ENCODE measurements around the gene SYNGR1. TPM values are rescaled to one million over a fixed set of nuclear protein-coding genes. Genes with fewer than 3 reads are reported as not detected.
"Not testable (repeated sequence)": the region's sequence is repeated elsewhere in the genome, so short reads cannot be mapped to it uniquely, and the experiment has no call there.

Gene SYNGR1
- total and polyA plus RNA-seq, 2 donors (not counting 1 experiment from before 2014, with no cell fraction given) = 9.4 to 31.9 TPM

- Histone ChIP-seq H3K9me3 (ENCODE audit: control extremely low read depth in 1 of 3, control insufficient read depth in 2 of 3, insufficient read depth in 1 of 3, low read length in 2 of 3) (no peaks in the 10 kb centered on the region), H4K20me1 (ENCODE audit: control insufficient read depth, insufficient read depth, low read length, poor library complexity, severe bottlenecking) (no peaks in the 10 kb centered on the region), H2AFZ (ENCODE audit: insufficient read depth, low read depth, low read length, poor library complexity, severe bottlenecking) (no peak overlapping the region), H3K4me3 (ENCODE audit: control extremely low read depth in 1 of 5, extremely low read depth in 1 of 5, insufficient read depth in 1 of 5, low read depth in 2 of 5, low read length in 4 of 5) (no peak overlapping the region), H3K79me2 (ENCODE audit: control insufficient read depth, insufficient read depth, low read length) (no peaks in the 10 kb centered on the region), H3K27ac (ENCODE audit: low read length in 2 of 2) (no peak overlapping the region), H3K36me3 (replicated peaks in 1 of 2; ENCODE audit: control extremely low read depth in 1 of 2, control insufficient read depth in 1 of 2, extremely low read depth in 1 of 2, insufficient read depth in 2 of 2, low read length in 1 of 2) (no peaks in the 10 kb centered on the region), H3K4me1 (ENCODE audit: control insufficient read depth in 2 of 2, insufficient read depth in 2 of 2, low read length in 2 of 2) (peaks cover 0 to 2% of the 10 kb centered on the region in 2 donors), H3K9ac (ENCODE audit: low read length) (no peak overlapping the region), H3K27me3 (replicated peaks in 1 of 4; ENCODE audit: control extremely low read depth in 1 of 4, control insufficient read depth in 3 of 4, insufficient read depth in 4 of 4, low read length in 3 of 4) (no peaks in the 10 kb centered on the region), H3K4me2 (replicated peaks; ENCODE audit: low read depth, low read length, poor library complexity, severe bottlenecking) (no peak overlapping the region)
- DNase-seq (no peak), ATAC-seq (ENCODE audit: low read depth) (no peak)
- no peak for TF ChIP-seq EZH2 (IDR thresholded peaks at IDR 0.05; ENCODE audit: borderline replicate concordance, insufficient read depth, low read depth, low read length, poor library complexity, severe bottlenecking)
- TF ChIP-seq, protein P1, sequence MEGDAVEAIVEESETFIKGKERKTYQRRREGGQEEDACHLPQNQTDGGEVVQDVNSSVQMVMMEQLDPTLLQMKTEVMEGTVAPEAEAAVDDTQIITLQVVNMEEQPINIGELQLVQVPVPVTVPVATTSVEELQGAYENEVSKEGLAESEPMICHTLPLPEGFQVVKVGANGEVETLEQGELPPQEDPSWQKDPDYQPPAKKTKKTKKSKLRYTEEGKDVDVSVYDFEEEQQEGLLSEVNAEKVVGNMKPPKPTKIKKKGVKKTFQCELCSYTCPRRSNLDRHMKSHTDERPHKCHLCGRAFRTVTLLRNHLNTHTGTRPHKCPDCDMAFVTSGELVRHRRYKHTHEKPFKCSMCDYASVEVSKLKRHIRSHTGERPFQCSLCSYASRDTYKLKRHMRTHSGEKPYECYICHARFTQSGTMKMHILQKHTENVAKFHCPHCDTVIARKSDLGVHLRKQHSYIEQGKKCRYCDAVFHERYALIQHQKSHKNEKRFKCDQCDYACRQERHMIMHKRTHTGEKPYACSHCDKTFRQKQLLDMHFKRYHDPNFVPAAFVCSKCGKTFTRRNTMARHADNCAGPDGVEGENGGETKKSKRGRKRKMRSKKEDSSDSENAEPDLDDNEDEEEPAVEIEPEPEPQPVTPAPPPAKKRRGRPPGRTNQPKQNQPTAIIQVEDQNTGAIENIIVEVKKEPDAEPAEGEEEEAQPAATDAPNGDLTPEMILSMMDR (IDR thresholded peaks at IDR 0.05) = no peak
- intact Hi-C loops (cut with micrococcal nuclease) = no loop called here
- ChIA-PET POLR2A (no interaction called here), CTCF (no interaction called here)
- 93% methylated on average over 2 of the region's 2 CpGs for WGBS (ENCODE audit: insufficient coverage)
- Mint-ChIP-seq H3K27me3 (no peaks in the 10 kb centered on the region), H3K9me3 (ENCODE audit: insufficient read depth) (no peaks in the 10 kb centered on the region), H3K4me1 (peaks cover 3% of the 10 kb centered on the region), H3K4me3 (no peak overlapping the region), H3K27ac (no peak overlapping the region)
These were observed 24.3 kb upstream of the SYNGR1 start for GRCh38 chr22:39325392-39325932.

DNA sequence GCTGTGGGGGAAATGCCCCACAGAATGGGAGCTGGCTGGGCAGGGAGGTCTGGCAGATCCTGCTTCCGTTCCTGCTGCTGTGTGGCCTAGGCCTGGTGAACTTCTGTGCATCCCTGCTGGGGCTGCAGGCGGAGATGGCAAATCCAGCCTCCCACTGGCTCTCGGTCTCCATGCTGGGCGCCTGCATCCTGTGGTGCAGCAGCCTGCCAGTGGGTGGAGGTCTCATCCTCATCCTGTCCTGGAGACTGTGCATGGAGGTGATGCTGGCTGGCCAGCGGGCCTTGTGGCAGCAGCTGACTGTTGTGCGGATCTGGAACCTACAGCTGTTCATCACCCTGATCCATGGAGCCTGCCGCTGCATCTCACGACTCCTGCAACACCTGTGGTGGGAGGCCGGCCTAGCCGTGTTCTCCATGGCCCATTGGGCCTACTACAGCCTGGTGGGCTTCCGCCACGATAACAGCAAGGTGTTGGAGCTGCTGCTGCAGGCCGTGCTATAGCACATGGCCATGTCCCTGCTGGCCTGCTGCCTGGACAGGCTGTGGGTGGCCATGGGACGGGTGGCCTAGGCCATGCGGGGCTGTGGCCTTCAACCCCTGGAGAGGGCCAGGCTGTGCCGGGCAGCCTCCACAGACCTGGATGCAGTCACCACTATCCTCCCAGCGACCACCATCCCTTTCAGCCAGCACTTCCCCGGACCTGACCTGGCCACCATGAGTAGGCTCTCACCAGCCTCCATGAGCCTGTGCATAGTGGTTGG, 21.6 kb upstream of the SYNGR1 start:
- DNase-seq (peak; percentile 7), ATAC-seq (ENCODE audit: low read depth) (no peak)
- no peaks in the 10 kb centered on the region for H3K27me3 ChIP-seq (replicated peaks in 1 of 4; ENCODE audit: control extremely low read depth in 1 of 4, control insufficient read depth in 3 of 4, insufficient read depth in 4 of 4, low read length in 3 of 4)
- ChIA-PET CTCF (interaction anchor here (1.2 kb wide), 1 partner anchor 16 kb away, joined by 4 read pairs; no protein-coding TSS in a partner anchor), POLR2A (no interaction called here)
- 93% methylated on average over 15 of the region's 18 CpGs for WGBS (ENCODE audit: insufficient coverage)
- H3K9ac ChIP-seq (ENCODE audit: low read length) = no peak overlapping the region
- H3K79me2 ChIP-seq (ENCODE audit: control insufficient read depth, insufficient read depth, low read length) = no peaks in the 10 kb centered on the region
- no peak overlapping the region for H3K4me3 Mint-ChIP-seq
- no peaks in the 10 kb centered on the region for H3K9me3 Mint-ChIP-seq (ENCODE audit: insufficient read depth)
- no peak overlapping the region for H3K27ac ChIP-seq (ENCODE audit: low read length in 2 of 2)
- no peaks in the 10 kb centered on the region for H3K4me1 ChIP-seq (ENCODE audit: control insufficient read depth in 2 of 2, insufficient read depth in 2 of 2, low read length in 2 of 2)
- H4K20me1 ChIP-seq (ENCODE audit: control insufficient read depth, insufficient read depth, low read length, poor library complexity, severe bottlenecking) = no peaks in the 10 kb centered on the region
- no peaks in the 10 kb centered on the region for H3K36me3 ChIP-seq (replicated peaks in 1 of 2; ENCODE audit: control extremely low read depth in 1 of 2, control insufficient read depth in 1 of 2, extremely low read depth in 1 of 2, insufficient read depth in 2 of 2, low read length in 1 of 2)
- intact Hi-C loops (cut with micrococcal nuclease) = no loop called here
- H3K9me3 ChIP-seq (ENCODE audit: control extremely low read depth in 1 of 3, control insufficient read depth in 2 of 3, insufficient read depth in 1 of 3, low read length in 2 of 3) = no peaks in the 10 kb centered on the region
- no peaks in the 10 kb centered on the region for H3K27me3 Mint-ChIP-seq
- H3K4me2 ChIP-seq (replicated peaks; ENCODE audit: low read depth, low read length, poor library complexity, severe bottlenecking) = no peak overlapping the region
- no peak for TF ChIP-seq EZH2 (IDR thresholded peaks at IDR 0.05; ENCODE audit: borderline replicate concordance, insufficient read depth, low read depth, low read length, poor library complexity, severe bottlenecking)
- TF ChIP-seq, protein P1 (IDR thresholded peaks at IDR 0.05) = no peak
- no peak overlapping the region for H3K4me3 ChIP-seq (ENCODE audit: control extremely low read depth in 1 of 5, extremely low read depth in 1 of 5, insufficient read depth in 1 of 5, low read depth in 2 of 5, low read length in 4 of 5)
- H3K27ac Mint-ChIP-seq = no peak overlapping the region
- H3K4me1 Mint-ChIP-seq = no peaks in the 10 kb centered on the region
- no peak overlapping the region for H2AFZ ChIP-seq (ENCODE audit: insufficient read depth, low read depth, low read length, poor library complexity, severe bottlenecking)

DNA sequence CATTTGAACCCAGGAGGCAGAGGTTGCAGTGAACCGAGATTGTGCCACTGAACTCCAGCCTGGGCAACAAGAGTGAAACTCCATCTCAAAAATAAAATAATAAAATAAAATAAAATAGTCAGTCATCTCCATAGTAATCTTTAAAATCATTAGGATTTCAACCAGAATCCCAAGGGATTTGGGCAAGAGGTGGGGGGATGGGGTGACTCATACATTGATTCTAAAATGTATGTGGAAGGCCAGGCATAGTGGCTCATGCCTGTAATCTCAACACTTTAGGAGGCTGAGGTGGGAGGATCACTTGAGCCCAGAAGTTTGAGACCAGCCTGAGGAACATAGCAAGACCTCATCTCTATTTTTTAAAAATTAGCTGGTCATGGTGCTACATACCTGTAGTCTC, 19.2 kb upstream of the SYNGR1 start:
- H3K27ac Mint-ChIP-seq; H3K79me2 ChIP-seq (ENCODE audit: control insufficient read depth, insufficient read depth, low read length); H3K36me3 ChIP-seq (replicated peaks in 1 of 2; ENCODE audit: control extremely low read depth in 1 of 2, control insufficient read depth in 1 of 2, extremely low read depth in 1 of 2, insufficient read depth in 2 of 2, low read length in 1 of 2); H2AFZ ChIP-seq (ENCODE audit: insufficient read depth, low read depth, low read length, poor library complexity, severe bottlenecking); H3K9ac ChIP-seq (ENCODE audit: low read length); H3K4me2 ChIP-seq (replicated peaks; ENCODE audit: low read depth, low read length, poor library complexity, severe bottlenecking); H3K9me3 ChIP-seq (ENCODE audit: control extremely low read depth in 1 of 3, control insufficient read depth in 2 of 3, insufficient read depth in 1 of 3, low read length in 2 of 3); H3K4me3 ChIP-seq (ENCODE audit: control extremely low read depth in 1 of 5, extremely low read depth in 1 of 5, insufficient read depth in 1 of 5, low read depth in 2 of 5, low read length in 4 of 5); H3K4me1 ChIP-seq (ENCODE audit: control insufficient read depth in 2 of 2, insufficient read depth in 2 of 2, low read length in 2 of 2); H3K27ac ChIP-seq (ENCODE audit: low read length in 2 of 2); H4K20me1 ChIP-seq (ENCODE audit: control insufficient read depth, insufficient read depth, low read length, poor library complexity, severe bottlenecking); intact Hi-C loops (cut with micrococcal nuclease); DNase-seq; H3K27me3 ChIP-seq (replicated peaks in 1 of 4; ENCODE audit: control extremely low read depth in 1 of 4, control insufficient read depth in 3 of 4, insufficient read depth in 4 of 4, low read length in 3 of 4); POLR2A ChIA-PET; H3K4me3 Mint-ChIP-seq; ATAC-seq (ENCODE audit: low read depth); H3K27me3 Mint-ChIP-seq; H3K4me1 Mint-ChIP-seq; H3K9me3 Mint-ChIP-seq (ENCODE audit: insufficient read depth): not testable (repeated sequence)
- CTCF ChIA-PET = interaction anchor here (0.9 to 4.6 kb wide), 12 partner anchors 8 to 457 kb away, joined by 3 to 31 read pairs (median 7); partner anchors contain the start of gene RPL3
- WGBS (ENCODE audit: insufficient coverage) = no CpG with 5 or more reads among the region's 1 CpG

Data from B cell (primary cell).